Measurements from ENCODE around the gene MAPRE2. TPM values are rescaled to one million over a fixed set of nuclear protein-coding genes. Genes with fewer than 3 reads are reported as not detected.

Gene MAPRE2
- total RNA-seq, 1 experiment from 2014 or later, result 2.8 TPM

DNA sequence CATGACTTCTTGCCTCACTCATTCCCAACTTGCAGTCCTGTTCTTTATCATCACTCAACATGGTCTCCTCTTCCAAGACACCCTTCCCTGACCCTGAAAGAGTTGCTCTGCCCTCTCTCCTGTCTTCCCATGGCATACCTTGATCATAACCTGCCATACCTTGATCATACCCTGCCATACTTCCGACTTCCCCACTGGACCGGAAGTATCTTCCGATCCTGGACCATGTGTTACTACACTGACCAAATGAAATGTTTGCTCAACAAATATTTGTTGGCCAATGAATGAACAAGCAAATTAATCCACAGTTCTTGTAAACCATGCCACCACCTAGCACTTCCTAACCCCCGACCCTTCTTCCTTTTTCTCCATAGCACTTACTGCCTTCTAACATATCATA, 138.7 kb downstream of the MAPRE2 start:
- no peak overlapping the region for H2AFZ ChIP-seq (ENCODE audit: low read length)
- ChIA-PET CTCF (no interaction called here), POLR2A (ENCODE audit: unreplicated experiment) (no interaction called here)
- H3K79me2 ChIP-seq (ENCODE audit: low read length), result no peaks in the 10 kb centered on the region
- intact Hi-C loops (cut with micrococcal nuclease), result no loop called here
- H3K9me3 ChIP-seq (ENCODE audit: low read length), result no peaks in the 10 kb centered on the region
- no peak for ATAC-seq
- H3K27me3 ChIP-seq (ENCODE audit: low read length), result no peaks in the 10 kb centered on the region
- H3K4me3 ChIP-seq (ENCODE audit: low read length), result no peak overlapping the region
- no TSS peak for BruUV-seq (replicated peaks)
- no peak overlapping the region for H3K9ac ChIP-seq (ENCODE audit: low read length)
- DNase-seq, result no peak
- no peak overlapping the region for H3K27ac ChIP-seq (ENCODE audit: low read length)
- no peaks in the 10 kb centered on the region for H3K4me1 ChIP-seq (ENCODE audit: insufficient read depth, low read length)
- H3F3A ChIP-seq (ENCODE audit: low read length, unreplicated experiment), result no peaks in the 10 kb centered on the region
- H3K36me3 ChIP-seq (ENCODE audit: low read depth, low read length), result no peaks in the 10 kb centered on the region
- TF ChIP-seq, protein P1, sequence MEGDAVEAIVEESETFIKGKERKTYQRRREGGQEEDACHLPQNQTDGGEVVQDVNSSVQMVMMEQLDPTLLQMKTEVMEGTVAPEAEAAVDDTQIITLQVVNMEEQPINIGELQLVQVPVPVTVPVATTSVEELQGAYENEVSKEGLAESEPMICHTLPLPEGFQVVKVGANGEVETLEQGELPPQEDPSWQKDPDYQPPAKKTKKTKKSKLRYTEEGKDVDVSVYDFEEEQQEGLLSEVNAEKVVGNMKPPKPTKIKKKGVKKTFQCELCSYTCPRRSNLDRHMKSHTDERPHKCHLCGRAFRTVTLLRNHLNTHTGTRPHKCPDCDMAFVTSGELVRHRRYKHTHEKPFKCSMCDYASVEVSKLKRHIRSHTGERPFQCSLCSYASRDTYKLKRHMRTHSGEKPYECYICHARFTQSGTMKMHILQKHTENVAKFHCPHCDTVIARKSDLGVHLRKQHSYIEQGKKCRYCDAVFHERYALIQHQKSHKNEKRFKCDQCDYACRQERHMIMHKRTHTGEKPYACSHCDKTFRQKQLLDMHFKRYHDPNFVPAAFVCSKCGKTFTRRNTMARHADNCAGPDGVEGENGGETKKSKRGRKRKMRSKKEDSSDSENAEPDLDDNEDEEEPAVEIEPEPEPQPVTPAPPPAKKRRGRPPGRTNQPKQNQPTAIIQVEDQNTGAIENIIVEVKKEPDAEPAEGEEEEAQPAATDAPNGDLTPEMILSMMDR (conservative IDR thresholded peaks at IDR 0.05; ENCODE audit: low read depth, low read length), result no peak
- TF ChIP-seq EZH2phosphoT487 (IDR thresholded peaks at IDR 0.05; ENCODE audit: borderline replicate concordance, low read length), result no peak
- no peak for TF ChIP-seq EZH2 (IDR thresholded peaks at IDR 0.05; ENCODE audit: low read length, unreplicated experiment)
- H3K9me2 ChIP-seq (replicated peaks; ENCODE audit: low read length), result no peaks in the 10 kb centered on the region
- H3K4me2 ChIP-seq (ENCODE audit: low read length), result no peak overlapping the region
- H4K20me1 ChIP-seq (ENCODE audit: low read length), result no peaks in the 10 kb centered on the region

DNA sequence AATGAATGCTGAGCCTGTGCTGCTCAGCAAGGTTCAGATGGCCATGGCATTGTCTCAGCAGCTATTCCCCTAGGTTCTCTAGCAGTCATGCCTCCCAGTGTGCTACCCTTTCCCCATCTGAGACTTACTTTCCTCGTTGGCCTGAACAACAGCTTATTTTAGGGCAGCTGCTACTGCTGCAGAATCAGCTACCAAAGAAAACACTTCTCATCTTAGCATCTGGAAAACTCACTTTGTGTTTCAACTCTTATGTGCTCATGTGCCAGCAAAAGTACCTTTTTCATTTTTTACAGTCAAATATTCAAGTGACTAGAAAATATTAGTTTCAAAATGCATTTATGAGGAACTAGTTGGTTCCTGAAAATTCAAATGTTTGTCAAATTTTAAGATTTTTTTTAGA, 139.2 kb downstream of the MAPRE2 start:
- Histone ChIP-seq H3K4me3 (ENCODE audit: low read length) (no peak overlapping the region), H3F3A (ENCODE audit: low read length, unreplicated experiment) (no peaks in the 10 kb centered on the region), H3K9ac (ENCODE audit: low read length) (no peak overlapping the region), H3K27ac (ENCODE audit: low read length) (no peak overlapping the region), H3K27me3 (ENCODE audit: low read length) (no peaks in the 10 kb centered on the region), H3K9me2 (replicated peaks; ENCODE audit: low read length) (no peaks in the 10 kb centered on the region), H3K36me3 (ENCODE audit: low read depth, low read length) (no peaks in the 10 kb centered on the region), H3K9me3 (ENCODE audit: low read length) (no peaks in the 10 kb centered on the region), H3K79me2 (ENCODE audit: low read length) (no peaks in the 10 kb centered on the region), H4K20me1 (ENCODE audit: low read length) (no peaks in the 10 kb centered on the region), H3K4me2 (ENCODE audit: low read length) (no peak overlapping the region), H2AFZ (ENCODE audit: low read length) (no peak overlapping the region), H3K4me1 (ENCODE audit: insufficient read depth, low read length) (no peaks in the 10 kb centered on the region)
- BruUV-seq (replicated peaks), result no TSS peak
- TF ChIP-seq EZH2 (IDR thresholded peaks at IDR 0.05; ENCODE audit: low read length, unreplicated experiment), result no peak
- TF ChIP-seq, protein P1 (conservative IDR thresholded peaks at IDR 0.05; ENCODE audit: low read depth, low read length), result no peak
- no peak for TF ChIP-seq EZH2phosphoT487 (IDR thresholded peaks at IDR 0.05; ENCODE audit: borderline replicate concordance, low read length)
- POLR2A ChIA-PET (ENCODE audit: unreplicated experiment), result no interaction called here
- CTCF ChIA-PET, result no interaction called here
- no peak for DNase-seq
- intact Hi-C loops (cut with micrococcal nuclease), result no loop called here
- ATAC-seq, result no peak

DNA sequence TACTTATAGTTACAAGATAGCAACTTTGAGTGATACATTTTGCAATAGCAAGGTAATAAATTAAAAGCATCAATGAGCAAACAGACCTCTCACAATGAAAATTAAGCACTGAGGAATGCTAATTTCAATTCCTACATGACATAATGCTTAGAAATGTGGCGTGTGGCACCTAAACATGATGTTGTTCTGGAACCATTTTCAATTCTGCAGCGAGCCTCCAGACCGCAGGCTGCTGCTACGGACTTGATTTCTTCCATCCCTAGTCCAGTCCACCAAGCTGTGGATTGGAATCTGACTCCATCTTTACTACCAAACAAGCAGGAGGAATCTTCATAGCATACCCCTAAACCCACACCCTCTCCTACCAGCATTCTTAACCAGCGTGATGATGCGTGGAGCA, 140.9 kb downstream of the MAPRE2 start:
- no peak overlapping the region for H3K9ac ChIP-seq (ENCODE audit: low read length)
- POLR2A ChIA-PET (ENCODE audit: unreplicated experiment), result no interaction called here
- H3K27ac ChIP-seq (ENCODE audit: low read length), result no peak overlapping the region
- no peaks in the 10 kb centered on the region for H3K36me3 ChIP-seq (ENCODE audit: low read depth, low read length)
- ATAC-seq (no peak), DNase-seq (no peak)
- H2AFZ ChIP-seq (ENCODE audit: low read length), result no peak overlapping the region
- no peak overlapping the region for H3K4me2 ChIP-seq (ENCODE audit: low read length)
- no peaks in the 10 kb centered on the region for H3K27me3 ChIP-seq (ENCODE audit: low read length)
- no peaks in the 10 kb centered on the region for H3K4me1 ChIP-seq (ENCODE audit: insufficient read depth, low read length)
- no TSS peak for BruUV-seq (replicated peaks)
- no peaks in the 10 kb centered on the region for H3F3A ChIP-seq (ENCODE audit: low read length, unreplicated experiment)
- H3K4me3 ChIP-seq (ENCODE audit: low read length), result no peak overlapping the region
- CTCF ChIA-PET, result no interaction called here
- no peaks in the 10 kb centered on the region for H4K20me1 ChIP-seq (ENCODE audit: low read length)
- H3K9me3 ChIP-seq (ENCODE audit: low read length), result no peaks in the 10 kb centered on the region
- intact Hi-C loops (cut with micrococcal nuclease), result no loop called here
- no peaks in the 10 kb centered on the region for H3K9me2 ChIP-seq (replicated peaks; ENCODE audit: low read length)
- H3K79me2 ChIP-seq (ENCODE audit: low read length), result no peaks in the 10 kb centered on the region
- no peak for TF ChIP-seq EZH2 (IDR thresholded peaks at IDR 0.05; ENCODE audit: low read length, unreplicated experiment)
- TF ChIP-seq, protein P1 (conservative IDR thresholded peaks at IDR 0.05; ENCODE audit: low read depth, low read length), result no peak
- TF ChIP-seq EZH2phosphoT487 (IDR thresholded peaks at IDR 0.05; ENCODE audit: borderline replicate concordance, low read length), result no peak
